GM23338 (cell line): Measurements from ENCODE around the gene MACROD1. TPM values are rescaled to one million over a fixed set of nuclear protein-coding genes. Genes with fewer than 3 reads are reported as not detected.

Experiments used
- ATAC-seq: fragments of 200-7000 bp; cut with Tn5 transposase; 3 replicates; pipeline ENCODE4 v1.9.1; 2020
- DNase-seq: peaks from one replicate; pipeline ENCODE4 v3.0.0-alpha.2; 2015; ENCODE audit warnings: low spot score
- H2AFZ ChIP-seq: fragments of 200-600 bp; sonication (generic); 2 replicates; pipeline ENCODE4 v1.8.0; 2016; ENCODE audit warnings: antibody characterized with exemption, mild to moderate bottlenecking, moderate library complexity
- H3F3A ChIP-seq: fragments of 200-600 bp; sonication (generic); replicated peaks from 2 replicates; pipeline ENCODE4 v1.8.0; 2017; ENCODE audit warnings: antibody characterized with exemption, mixed run types, low read depth
- H3K27ac ChIP-seq: fragments of 200-600 bp; sonication (generic); 2 replicates; pipeline ENCODE4 v1.6.1; 2016; ENCODE audit warnings: low read depth
- H3K27me3 ChIP-seq: fragments of 200-600 bp; sonication (generic); 2 replicates; pipeline ENCODE4 v1.8.0; 2016; ENCODE audit warnings: mild to moderate bottlenecking, mixed run types, moderate library complexity; ENCODE audit not compliant: insufficient read depth
- H3K36me3 ChIP-seq: fragments of 200-600 bp; sonication (generic); 2 replicates; pipeline ENCODE4 v1.8.0; 2016; ENCODE audit warnings: mild to moderate bottlenecking; ENCODE audit not compliant: insufficient read depth
- H3K4me1 ChIP-seq: fragments of 200-600 bp; sonication (generic); 2 replicates; pipeline ENCODE4 v1.8.0; 2016; ENCODE audit warnings: mild to moderate bottlenecking, moderate library complexity; ENCODE audit not compliant: insufficient read depth
- H3K4me2 ChIP-seq: fragments of 200-600 bp; sonication (generic); 2 replicates; pipeline ENCODE4 v1.7.1; 2017; ENCODE audit warnings: mixed run types
- H3K4me3 ChIP-seq: fragments of 200-600 bp; sonication (generic); 2 replicates; pipeline ENCODE4 v1.6.1; 2016; ENCODE audit warnings: mixed run types
- H3K79me2 ChIP-seq: fragments of 200-600 bp; sonication (generic); replicated peaks from 2 replicates; pipeline ENCODE4 v1.8.0; 2017; ENCODE audit warnings: mild to moderate bottlenecking; ENCODE audit not compliant: insufficient read depth
- H3K9me2 ChIP-seq: fragments of 200-600 bp; sonication (generic); 2 replicates; pipeline ENCODE4 v1.8.0; 2017; ENCODE audit not compliant: insufficient read depth
- H4K20me1 ChIP-seq: fragments of 200-600 bp; sonication (generic); replicated peaks from 2 replicates; pipeline ENCODE4 v1.8.0; 2017; ENCODE audit warnings: mild to moderate bottlenecking; ENCODE audit not compliant: insufficient read depth
- H3K27ac Mint-ChIP-seq: 2 replicates; pipeline ENCODE4 v1.8.0; 2020; ENCODE audit warnings: inconsistent platforms, mild to moderate bottlenecking, moderate library complexity, mixed read lengths
- H3K27me3 Mint-ChIP-seq: 3 replicates; pipeline ENCODE4 v1.8.0; 2022; ENCODE audit warnings: low read depth, mild to moderate bottlenecking, moderate library complexity, mixed read lengths, inconsistent platforms; ENCODE audit not compliant: insufficient read depth, poor library complexity
- H3K36me3 Mint-ChIP-seq: 3 replicates; pipeline ENCODE4 v1.8.0; 2021; ENCODE audit warnings: low read depth, mild to moderate bottlenecking, inconsistent platforms, moderate library complexity, mixed read lengths
- H3K4me1 Mint-ChIP-seq: 3 replicates; pipeline ENCODE4 v1.8.0; 2020; ENCODE audit warnings: mild to moderate bottlenecking, inconsistent platforms, mixed read lengths
- H3K4me3 Mint-ChIP-seq: 3 replicates; pipeline ENCODE4 v1.8.0; 2021; ENCODE audit warnings: moderate library complexity, mild to moderate bottlenecking, inconsistent platforms, mixed read lengths
- H3K9me3 Mint-ChIP-seq: 3 replicates; pipeline ENCODE4 v1.8.0; 2020; ENCODE audit warnings: moderate library complexity, mild to moderate bottlenecking, inconsistent platforms, mixed read lengths
- CREB1 ChIP-seq: fragments of 250-450 bp; sonication (Bioruptor Pico); IDR thresholded peaks from 2 replicates; pipeline ENCODE4 v1.5.0; 2020; ENCODE audit warnings: low read depth, mild to moderate bottlenecking, moderate library complexity
- CTCF ChIP-seq, 2 experiments: fragments of 200-600 bp in 1 of 2; sonication (generic) in 1 of 2; conservative IDR thresholded peaks; 2 replicates each; pipeline versions ENCODE4 v1.5.1 to v1.6.1; 2016 to 2017; ENCODE audit warnings: antibody characterized with exemption in 2 of 2, low read depth in 2 of 2, mild to moderate bottlenecking in 2 of 2, moderate library complexity in 1 of 2
- REST ChIP-seq: IDR thresholded peaks from one replicate; pipeline ENCODE4 v1.6.1; 2018; ENCODE audit warnings: antibody characterized with exemption; ENCODE audit not compliant: unreplicated experiment
- polyA plus RNA-seq: library from polyadenylated mRNA; unstranded; fragments of >200 nt; fragmentation: Nextera tagmentation; extraction: Ambion mirVana; gene quantifications from 2 replicates; pipeline ENCODE4 v1.2.1, GENCODE V29; 2016
- total RNA-seq: library from RNA; depleted of rRNA; stranded (reverse); fragments of >200 nt; shearing (Covaris generic); gene quantifications from 2 replicates; pipeline ENCODE4 v1.2.3, GENCODE V29; 2014

The MACROD1 gene
- total and polyA plus RNA-seq, 2 experiments from 2014 or later = 33.0 to 51.6 TPM

- Histone ChIP-seq H3K79me2 (peaks cover 46% of the 10 kb centered on the region), H3K27ac (0 out of 2 replicates have a peak overlapping the region, but pooled peaks have one; percentile 32), H3F3A (peaks cover 22% of the 10 kb centered on the region; the same call in 1 of the 2 replicates), H3K36me3 (no peaks in the 10 kb centered on the region), H4K20me1 (no peaks in the 10 kb centered on the region; the same call in none of the 2 replicates), H3K9me2 (no peaks in the 10 kb centered on the region), H3K4me2 (no peak overlapping the region; the same call in 1 of the 2 replicates), H3K4me3 (no peak overlapping the region), H2AFZ (no peak overlapping the region), H3K27me3 (no peaks in the 10 kb centered on the region), H3K4me1 (peaks cover 33% of the 10 kb centered on the region)
- Mint-ChIP-seq H3K9me3 (no peaks in the 10 kb centered on the region; the same call in 2 of the 3 replicates), H3K4me3 (no peak overlapping the region), H3K4me1 (peaks cover 29% of the 10 kb centered on the region), H3K27ac (peak overlapping the region; percentile 95; the same call in 1 of the 2 replicates), H3K27me3 (peaks cover 20% of the 10 kb centered on the region), H3K36me3 (peaks cover 23% of the 10 kb centered on the region)
- TF ChIP-seq CTCF (conservative IDR thresholded peaks at IDR 0.05; ENCODE audit: low read depth in 2 of 2) (peak in 1 of 2 experiments; percentile 50; a peak in 2 of 4 replicates), CREB1 (CRISPR knock-in tag) (no peak)
- ATAC-seq = peak; percentile 12; the same call in 2 of the 3 replicates
- no peak for DNase-seq
These were observed 186.5 kb downstream of the MACROD1 start for GRCh38 chr11:63979426-63979825.

GRCh38 chr11:63978551-63979239 lies 187.2 kb downstream of the MACROD1 start:
- Mint-ChIP-seq H3K36me3 (peaks cover 24% of the 10 kb centered on the region), H3K27me3 (peaks cover 28% of the 10 kb centered on the region), H3K9me3 (peaks cover 5% of the 10 kb centered on the region), H3K27ac (peak overlapping the region; percentile 95), H3K4me1 (peaks cover 29% of the 10 kb centered on the region), H3K4me3 (peak overlapping the region; percentile 48)
- DNase-seq (peak; percentile 53), ATAC-seq (peak; percentile 4; the same call in 2 of the 3 replicates)
- no peaks in the 10 kb centered on the region; the same call in none of the 2 replicates for H4K20me1 ChIP-seq
- H3F3A ChIP-seq = peaks cover 22% of the 10 kb centered on the region; the same call in 1 of the 2 replicates
- TF ChIP-seq REST = no peak
- peak overlapping the region; percentile 28; the same call in 1 of the 2 replicates for H3K4me3 ChIP-seq
- peak overlapping the region; percentile 65 for H3K27ac ChIP-seq
- H3K79me2 ChIP-seq = peaks cover 46% of the 10 kb centered on the region
- peak overlapping the region; percentile 59 for H3K4me2 ChIP-seq
- H3K9me2 ChIP-seq = no peaks in the 10 kb centered on the region
- no peak overlapping the region for H2AFZ ChIP-seq
- peaks cover 33% of the 10 kb centered on the region for H3K4me1 ChIP-seq
- no peaks in the 10 kb centered on the region for H3K27me3 ChIP-seq
- no peaks in the 10 kb centered on the region for H3K36me3 ChIP-seq
